Body of pancreas (tissue), 4 donors: ENCODE data around the gene WDR81.

Source experiments
- CTCF ChIP-seq, 7 experiments: fragments of 450-650 bp in 4 of 7; fragments of 200-600 bp in 3 of 7; sonication (generic) in 3 of 7; IDR thresholded peaks; one replicate each; pipeline ENCODE4 v1.5.1; 2016 to 2019; ENCODE audit warnings: antibody characterized with exemption in 7 of 7
- POLR2A ChIP-seq, 3 donors: fragments of 450-650 bp; IDR thresholded peaks; one replicate each; pipeline ENCODE4 v1.6.1; 2016; ENCODE audit warnings: antibody characterized with exemption in 3 of 3, mild to moderate bottlenecking in 2 of 3

GRCh38 chr17:1725642-1726511 lies 1.4 kb downstream of the WDR81 start:
- TF ChIP-seq CTCF (IDR thresholded peaks at IDR 0.05) (no peak), POLR2A (IDR thresholded peaks at IDR 0.05) (no peak)
